ENCODE results near the gene MBNL1.

DNA sequence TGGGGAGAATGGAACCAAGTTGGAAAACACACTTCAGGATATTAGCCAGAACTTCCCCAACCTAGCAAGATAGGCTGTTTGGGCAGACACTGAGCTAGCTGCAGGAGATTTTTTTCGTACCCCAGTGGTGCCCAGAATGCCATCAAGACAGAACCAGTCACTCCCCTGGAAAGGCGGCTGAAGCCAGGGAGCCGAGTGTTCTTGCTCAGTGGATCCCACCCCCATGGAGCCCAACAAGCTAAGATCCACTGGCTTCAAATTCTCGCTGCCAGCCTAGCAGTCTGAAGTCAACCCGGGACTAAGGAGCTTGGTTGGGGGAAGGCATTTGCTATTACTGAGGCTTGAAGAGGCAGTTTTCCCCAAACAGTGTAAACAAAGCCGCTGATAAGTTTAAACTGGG, 152.4 kb downstream of the MBNL1 start:
- TF ChIP-seq ZNF274 (IDR thresholded peaks at IDR 0.05; ENCODE audit: low read length), result no peak
- TF ChIP-seq ZNF274 (tag by site-specific recombination; IDR thresholded peaks at IDR 0.05; ENCODE audit: borderline replicate concordance), result no peak
- TF ChIP-seq CTCF (tag by site-specific recombination; IDR thresholded peaks at IDR 0.05), result no peak

Data from HEK293 (cell line).